ENCODE data around the gene CCDC183.
"Not testable (repeated sequence)": the region's sequence is repeated elsewhere in the genome, so short reads cannot be mapped to it uniquely, and the experiment has no call there.

Gene CCDC183

DNA sequence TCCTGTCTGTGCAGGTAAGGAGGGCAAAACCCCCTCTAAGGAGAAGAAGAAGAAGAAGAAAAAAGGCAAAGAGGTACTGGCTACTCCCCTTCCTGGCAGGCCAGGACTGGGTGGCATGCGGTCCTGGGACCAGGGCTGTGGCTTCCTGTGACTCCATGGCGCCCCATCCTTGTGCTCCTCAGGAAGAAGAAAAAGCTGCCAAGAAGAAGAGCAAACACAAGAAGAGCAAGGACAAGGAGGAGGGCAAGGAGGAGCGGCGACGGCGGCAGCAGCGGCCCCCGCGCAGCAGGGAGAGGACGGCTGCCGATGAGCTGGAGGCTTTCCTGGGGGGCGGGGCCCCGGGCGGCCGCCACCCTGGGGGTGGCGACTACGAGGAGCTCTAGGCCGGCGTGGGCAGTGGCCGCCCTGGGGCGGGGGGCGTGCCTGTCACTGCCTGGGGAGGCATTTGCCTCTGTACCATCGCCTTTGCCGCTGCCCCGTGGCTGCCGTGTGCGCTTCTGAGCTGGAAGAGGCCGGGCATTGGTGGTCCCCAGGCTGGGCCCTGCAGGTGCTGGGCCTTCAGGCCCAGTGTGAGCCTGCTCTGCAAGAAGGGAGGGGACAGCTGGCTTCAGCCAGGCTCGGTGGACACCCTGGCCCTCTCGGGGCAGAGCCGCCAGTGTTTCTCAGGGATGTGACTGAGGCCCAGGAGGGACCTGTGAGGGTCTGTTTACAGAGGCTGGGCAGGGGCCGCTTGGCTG lies 44.2 kb downstream of the CCDC183 start:
- no peak for DNase-seq

GRCh38 chr9:136840877-136841645 lies 44.9 kb downstream of the CCDC183 start:
- no peak for DNase-seq

- DNase-seq, result not testable (repeated sequence)
Observed at GRCh38 chr9:136841646-136842379, 45.7 kb downstream of the CCDC183 start.

DNA sequence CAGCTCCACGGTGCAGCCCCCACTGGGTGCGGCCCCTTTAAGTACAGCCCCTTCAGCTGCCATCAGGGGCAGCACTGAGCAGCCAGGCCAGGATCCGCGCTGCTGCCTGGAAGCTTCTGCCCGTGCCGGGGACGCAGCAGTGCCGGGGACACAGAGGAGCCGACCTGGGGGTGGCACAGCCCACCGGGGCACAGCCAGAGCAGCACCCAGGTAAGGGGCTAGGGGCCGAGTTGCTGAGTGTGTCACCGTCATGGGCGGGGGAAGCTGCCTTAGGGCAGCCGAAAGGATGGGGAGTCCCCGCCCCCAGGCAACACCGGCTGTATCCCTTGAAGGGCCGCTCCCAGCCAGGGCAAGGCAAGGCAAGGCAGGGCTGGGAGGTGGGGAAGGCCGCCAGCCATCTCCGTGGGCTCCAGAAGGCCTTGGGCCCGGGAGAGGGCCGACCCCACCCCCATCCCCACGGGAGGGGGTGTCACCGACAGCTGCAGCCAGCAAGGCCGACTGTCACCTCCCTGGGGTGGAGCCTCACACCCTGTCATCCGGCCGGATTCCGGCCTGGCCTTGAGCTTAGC lies 46.3 kb downstream of the CCDC183 start, which contains the start of gene AJM1:
Gene AJM1, plus strand, starts transcription at position 99 of the 569 bp plus-strand sequence. CDS start 1,937 bp downstream, outside the sequence.
- peak; percentile 78 for DNase-seq

GRCh38 chr9:136843159-136843800 lies 47.1 kb downstream of the CCDC183 start:
- DNase-seq, result not testable (repeated sequence)

- peak; percentile 38 for DNase-seq
Observed at GRCh38 chr9:136843801-136844740, 47.9 kb downstream of the CCDC183 start.

DNA sequence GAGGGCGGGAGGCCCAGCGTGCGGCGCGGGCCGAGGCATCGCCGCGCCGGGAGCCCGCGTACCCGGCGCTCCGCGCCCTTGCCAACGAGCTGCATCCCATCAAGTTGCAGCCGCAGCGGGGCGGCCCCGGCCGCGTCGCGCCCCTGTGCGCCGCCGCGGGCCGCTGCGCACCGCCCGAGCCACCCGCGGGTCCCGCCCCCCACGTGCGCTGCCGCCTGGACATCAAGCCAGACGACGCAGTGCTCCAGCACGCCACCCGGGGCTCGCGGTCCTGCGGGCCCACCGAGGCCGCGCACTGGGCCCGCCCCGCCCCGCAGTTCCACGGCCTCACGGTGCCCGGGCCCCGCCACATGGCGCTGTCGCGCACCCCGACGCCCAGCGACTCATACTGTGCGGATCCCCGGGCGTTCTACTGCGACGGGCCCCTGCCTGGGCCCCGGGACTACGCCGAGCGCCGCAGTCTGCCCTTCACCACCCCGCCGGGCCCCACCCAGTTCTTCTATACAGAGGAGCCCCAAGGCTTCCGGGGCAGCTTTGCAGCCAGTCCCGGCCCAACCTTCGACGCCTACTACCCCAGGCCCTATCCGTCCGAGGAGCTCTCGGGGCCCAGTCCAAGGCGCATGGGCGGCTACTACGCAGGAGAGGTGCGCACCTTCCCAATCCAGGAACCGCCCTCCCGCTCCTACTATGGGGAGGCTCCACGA lies 48.8 kb downstream of the CCDC183 start:
- DNase-seq, result no peak

DNA sequence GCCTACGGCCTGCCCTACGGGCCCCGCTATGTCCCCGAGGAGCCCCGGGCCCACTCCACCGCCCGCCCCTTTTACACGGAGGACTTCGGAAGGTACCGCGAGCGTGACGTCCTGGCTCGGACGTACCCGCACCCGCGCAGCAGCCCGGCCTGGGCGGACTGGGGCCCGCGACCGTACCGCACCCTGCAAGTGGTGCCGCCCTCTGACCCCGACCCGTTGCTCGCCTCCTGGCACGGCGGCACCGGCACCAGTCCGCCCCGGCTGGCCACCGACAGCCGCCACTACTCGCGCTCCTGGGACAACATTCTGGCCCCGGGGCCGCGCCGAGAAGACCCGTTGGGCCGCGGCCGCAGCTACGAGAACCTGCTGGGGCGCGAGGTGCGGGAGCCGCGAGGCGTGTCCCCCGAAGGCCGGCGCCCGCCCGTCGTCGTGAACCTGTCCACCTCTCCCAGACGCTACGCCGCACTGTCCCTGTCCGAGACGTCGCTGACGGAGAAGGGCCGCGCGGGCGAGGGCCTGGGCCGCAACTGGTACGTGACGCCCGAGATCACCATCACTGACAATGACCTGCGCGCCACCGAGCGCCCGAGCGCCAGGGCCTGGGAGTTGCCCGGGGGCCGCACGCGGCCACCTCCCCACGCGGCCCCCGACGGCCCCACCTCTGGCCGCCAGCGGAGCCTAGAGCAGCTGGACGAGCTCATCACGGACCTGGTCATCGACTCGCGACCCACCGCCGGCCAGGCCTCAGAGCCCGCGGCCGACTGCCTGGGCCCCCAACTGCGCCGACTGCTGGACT lies 49.5 kb downstream of the CCDC183 start:
- DNase-seq, result no peak

DNA sequence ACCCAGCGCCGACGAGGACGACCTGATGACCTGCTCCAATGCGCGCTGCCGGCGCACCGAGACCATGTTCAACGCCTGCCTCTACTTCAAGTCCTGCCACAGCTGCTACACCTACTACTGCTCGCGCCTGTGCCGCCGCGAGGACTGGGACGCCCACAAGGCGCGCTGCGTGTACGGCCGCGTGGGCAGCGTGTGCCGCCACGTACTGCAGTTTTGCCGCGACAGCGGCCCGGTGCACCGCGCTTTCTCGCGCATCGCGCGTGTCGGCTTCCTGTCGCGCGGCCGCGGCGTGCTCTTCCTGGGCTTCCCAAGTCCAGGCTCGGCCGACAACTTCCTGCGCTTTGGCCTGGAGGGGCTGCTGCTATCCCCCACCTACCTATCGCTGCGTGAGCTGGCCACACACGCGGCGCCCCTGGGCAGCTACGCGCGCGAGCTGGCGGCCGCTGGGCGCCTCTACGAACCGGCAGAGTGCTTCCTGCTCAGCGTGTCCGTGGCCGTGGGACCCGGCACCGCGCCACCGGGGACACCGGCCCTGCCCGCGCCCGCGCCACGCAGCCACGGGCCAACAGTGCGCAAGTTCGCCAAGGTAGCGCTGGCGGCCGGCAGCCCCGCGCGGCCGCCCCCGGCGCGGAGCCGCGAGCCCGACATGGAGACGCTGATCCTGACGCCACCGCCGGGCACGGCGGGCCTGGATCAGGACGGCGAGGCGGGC lies 50.4 kb downstream of the CCDC183 start:
- no peak for DNase-seq

DNA sequence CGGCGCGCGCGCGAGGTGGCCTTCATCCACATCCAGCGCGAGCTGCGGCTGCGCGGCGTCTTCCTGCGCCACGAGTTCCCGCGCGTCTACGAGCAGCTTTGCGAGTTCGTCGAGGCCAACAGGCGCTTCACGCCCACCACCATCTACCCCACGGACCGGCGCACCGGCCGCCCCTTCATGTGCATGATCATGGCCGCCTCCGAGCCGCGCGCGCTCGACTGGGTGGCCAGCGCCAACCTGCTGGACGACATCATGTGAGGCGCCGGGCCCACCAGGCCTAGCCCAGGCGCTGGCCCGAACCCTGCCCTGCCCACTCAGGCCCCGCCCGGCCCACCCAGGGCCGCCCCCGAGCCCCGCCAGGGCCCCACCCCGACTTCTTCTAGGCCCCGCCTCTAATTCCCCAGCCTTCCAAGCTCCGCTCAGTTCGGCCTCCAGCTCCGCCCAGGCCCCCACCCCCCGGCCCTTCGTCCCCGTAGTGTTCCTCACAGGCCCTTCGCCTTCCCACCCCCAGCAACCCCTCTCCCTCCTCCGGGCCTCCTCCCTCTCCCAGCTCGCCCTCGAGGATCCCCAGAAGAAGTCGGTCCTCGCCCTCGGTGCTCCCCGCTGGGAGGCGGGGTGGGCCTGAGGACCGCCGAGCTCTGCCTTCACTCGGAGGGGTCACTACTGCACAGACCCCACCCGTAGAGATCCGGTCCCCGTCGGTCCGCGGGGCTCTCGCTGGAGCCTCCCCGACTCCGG lies 51.1 kb downstream of the CCDC183 start:
- DNase-seq, result no peak

- DNase-seq, result peak; percentile 71
Observed at GRCh38 chr9:136847826-136848392, 51.8 kb downstream of the CCDC183 start.

DNA sequence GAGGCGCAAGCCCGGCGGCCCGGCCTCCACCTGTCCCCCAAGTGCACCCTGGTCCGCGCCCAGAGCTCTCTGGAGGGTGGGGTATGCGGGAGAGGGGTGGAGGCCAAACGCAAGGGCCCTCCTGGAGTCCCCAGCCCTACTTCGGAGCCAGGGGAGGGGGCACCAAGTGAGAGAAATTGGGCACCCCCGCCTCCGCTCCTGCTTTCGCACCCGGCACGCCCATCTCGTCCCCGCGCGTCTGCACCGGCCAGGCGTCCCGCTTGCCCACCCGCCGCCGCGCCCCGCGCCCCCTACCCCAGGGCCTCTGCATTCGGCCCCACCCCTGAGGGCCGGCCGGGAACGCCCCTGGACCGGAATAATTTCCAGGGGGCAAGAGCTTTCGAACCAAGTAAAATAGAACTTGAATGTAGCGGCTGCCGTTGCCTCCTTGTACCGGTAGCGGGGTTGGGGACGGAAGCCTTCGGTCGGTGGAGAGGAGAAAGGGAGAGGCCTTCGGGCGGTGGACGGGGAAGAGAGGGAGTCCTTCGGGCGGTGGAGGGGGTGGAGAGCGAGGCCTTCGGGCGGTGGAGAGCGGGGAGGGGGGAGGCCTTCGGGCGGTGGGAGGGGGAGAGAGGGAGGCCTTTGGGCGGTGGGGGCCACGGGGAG lies 52.4 kb downstream of the CCDC183 start:
- DNase-seq, result peak; percentile 16

GRCh38 chr9:136849038-136849959 lies 53.2 kb downstream of the CCDC183 start, which contains the start of gene PHPT1:
Gene PHPT1, plus strand, starts transcription at chr9:136849409. Its CDS starts 22 bp downstream, at chr9:136849431.
- peak; percentile 97 for DNase-seq

DNA sequence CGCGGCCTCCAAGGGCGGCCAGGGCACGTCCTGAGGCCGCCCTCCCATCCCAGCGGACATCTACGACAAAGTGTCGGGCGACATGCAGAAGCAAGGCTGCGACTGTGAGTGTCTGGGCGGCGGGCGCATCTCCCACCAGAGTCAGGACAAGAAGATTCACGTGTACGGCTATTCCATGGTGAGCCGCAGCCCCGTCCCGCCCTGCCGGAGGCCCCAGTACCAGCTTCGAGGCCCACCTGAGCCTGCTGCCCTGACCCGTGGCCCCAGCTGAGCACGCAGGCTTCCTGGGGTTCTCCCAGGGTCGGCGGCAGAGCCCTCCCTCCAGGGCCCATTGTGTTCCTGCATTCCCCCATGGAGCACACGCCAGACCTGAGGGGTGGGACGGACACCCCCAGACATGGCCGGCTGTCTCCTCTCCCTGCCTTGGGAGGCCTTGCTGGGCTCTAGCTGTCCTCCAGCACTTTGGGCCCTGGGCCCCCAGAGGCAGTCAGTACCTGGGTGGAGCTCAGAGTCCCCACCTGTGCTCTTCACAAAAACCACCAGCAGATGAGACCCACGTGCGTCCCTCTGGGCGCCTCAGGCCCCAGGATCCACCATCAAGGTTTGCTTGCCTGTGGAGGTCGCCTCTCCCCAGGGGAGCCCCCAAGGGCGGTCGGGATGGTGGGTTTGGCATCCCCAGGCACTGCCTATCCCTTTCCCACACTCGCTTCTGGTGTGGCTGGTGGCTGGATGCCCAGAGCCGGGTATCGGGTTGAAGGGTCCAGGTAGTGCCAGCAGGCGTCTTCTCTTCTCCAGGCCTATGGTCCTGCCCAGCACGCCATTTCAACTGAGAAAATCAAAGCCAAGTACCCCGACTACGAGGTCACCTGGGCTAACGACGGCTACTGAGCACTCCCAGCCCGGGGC lies 54.1 kb downstream of the CCDC183 start:
- no peak for DNase-seq
